Measurements from ENCODE around the gene MARCHF9. TPM values are rescaled to one million over a fixed set of nuclear protein-coding genes. Genes with fewer than 3 reads are reported as not detected.

Gene MARCHF9
- total RNA-seq, 4 donors from 2014 or later: 10.6 to 16.6 (median 12.8) TPM

DNA sequence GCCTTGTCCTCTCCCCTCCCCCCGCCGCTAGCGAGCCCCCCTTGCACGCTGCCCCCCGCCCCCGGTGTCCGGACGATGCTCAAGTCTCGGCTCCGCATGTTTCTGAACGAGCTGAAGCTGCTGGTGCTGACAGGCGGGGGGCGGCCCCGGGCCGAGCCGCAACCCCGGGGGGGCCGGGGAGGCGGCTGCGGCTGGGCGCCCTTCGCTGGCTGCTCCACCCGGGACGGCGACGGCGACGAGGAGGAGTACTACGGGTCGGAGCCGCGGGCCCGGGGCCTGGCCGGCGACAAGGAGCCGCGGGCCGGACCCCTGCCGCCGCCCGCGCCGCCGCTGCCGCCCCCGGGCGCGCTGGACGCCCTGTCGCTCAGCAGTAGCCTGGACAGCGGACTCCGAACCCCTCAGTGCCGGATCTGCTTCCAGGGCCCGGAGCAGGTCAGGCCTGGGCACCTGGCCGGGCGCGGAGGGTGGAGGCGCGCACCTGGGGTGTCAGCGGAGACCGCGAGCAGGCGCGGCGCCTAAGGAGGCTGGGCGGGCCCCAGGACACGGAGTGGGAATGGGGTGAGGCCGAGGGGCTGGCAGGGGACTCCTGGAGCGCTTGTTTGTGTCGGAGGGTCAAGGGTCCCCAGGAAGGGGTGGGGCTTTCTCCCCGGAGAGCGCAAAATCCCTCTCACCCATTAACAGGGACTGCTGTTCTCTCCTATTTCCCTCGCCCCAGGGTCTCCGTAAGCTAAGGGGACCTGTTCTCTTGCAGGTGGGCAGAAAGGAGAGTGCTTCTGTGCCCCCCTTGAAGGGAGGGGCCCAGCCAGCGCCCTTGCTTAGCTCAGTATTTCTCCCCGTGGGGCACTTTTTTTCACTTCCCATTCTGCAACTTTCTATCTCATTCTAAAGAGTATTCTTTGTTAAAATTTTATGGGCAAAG is 810 bp downstream of the MARCHF9 start:
- intact Hi-C loops (cut with DNase I; ENCODE audit: low total_unique reads): no loop called here
- no peak for TF ChIP-seq POLR2A (IDR thresholded peaks at IDR 0.05)
- TF ChIP-seq, protein P1, sequence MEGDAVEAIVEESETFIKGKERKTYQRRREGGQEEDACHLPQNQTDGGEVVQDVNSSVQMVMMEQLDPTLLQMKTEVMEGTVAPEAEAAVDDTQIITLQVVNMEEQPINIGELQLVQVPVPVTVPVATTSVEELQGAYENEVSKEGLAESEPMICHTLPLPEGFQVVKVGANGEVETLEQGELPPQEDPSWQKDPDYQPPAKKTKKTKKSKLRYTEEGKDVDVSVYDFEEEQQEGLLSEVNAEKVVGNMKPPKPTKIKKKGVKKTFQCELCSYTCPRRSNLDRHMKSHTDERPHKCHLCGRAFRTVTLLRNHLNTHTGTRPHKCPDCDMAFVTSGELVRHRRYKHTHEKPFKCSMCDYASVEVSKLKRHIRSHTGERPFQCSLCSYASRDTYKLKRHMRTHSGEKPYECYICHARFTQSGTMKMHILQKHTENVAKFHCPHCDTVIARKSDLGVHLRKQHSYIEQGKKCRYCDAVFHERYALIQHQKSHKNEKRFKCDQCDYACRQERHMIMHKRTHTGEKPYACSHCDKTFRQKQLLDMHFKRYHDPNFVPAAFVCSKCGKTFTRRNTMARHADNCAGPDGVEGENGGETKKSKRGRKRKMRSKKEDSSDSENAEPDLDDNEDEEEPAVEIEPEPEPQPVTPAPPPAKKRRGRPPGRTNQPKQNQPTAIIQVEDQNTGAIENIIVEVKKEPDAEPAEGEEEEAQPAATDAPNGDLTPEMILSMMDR (IDR thresholded peaks at IDR 0.05): no peak

DNA sequence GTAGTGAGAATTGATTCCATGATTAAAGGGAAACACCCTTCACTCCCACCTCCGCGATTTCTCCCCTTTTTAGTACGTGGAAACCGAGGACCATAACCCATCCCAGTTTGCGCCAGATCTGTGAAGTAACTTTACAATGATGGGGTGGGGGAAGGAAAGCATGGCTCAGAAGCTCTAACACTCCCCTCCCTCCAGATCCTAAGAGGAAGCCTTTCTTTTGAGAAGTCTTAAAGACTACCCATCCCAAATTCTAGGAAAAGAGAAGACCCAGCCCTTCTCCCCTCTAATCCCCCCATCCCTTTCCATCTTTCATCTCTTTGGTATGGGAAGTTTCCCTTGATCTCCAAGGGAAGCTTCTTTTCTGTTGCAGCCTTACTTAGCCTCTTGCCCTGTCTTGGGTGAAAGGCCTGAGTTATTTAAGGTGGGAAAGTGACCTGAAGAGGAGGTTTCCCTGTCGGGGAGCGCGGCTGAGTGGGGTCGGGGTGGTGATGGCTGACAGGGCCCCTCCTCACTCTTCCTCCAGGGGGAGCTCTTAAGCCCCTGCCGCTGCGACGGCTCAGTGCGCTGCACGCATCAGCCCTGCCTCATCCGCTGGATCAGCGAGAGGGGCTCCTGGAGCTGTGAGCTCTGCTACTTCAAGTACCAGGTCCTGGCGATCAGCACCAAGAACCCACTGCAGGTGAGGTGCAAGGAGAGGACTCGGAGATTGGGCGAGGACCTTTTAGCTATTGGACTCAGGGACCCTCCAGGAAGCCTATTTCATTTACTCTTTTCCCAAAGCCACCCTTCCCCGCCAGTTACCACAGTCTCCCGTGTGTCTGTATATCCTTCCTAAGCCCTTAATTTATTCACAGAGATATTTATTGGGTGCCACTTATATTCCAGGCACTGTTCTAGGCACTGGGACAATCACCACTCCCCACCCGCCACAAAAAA is 1.8 kb downstream of the MARCHF9 start:
- 51 to 58% methylated on average over 22 of the region's 22 CpGs for WGBS, 2 donors
- TF ChIP-seq, protein P1 (IDR thresholded peaks at IDR 0.05): no peak
- no peak for TF ChIP-seq POLR2A (IDR thresholded peaks at IDR 0.05)
- intact Hi-C loops (cut with DNase I; ENCODE audit: low total_unique reads): no loop called here
- H3K4me3 ChIP-seq (ENCODE audit: low read depth, poor library complexity, severe bottlenecking): no peak overlapping the region
- DNase-seq (ENCODE audit: low spot score in 2 of 2): no peak

More for the DNA sequence above, 810 bp downstream of the MARCHF9 start:
- no peak for DNase-seq (ENCODE audit: low spot score in 2 of 2)
- WGBS, 2 donors: 2 to 15% methylated on average over 8 to 38 of the region's 76 CpGs
- peak overlapping the region; percentile 45 for H3K4me3 ChIP-seq (ENCODE audit: low read depth, poor library complexity, severe bottlenecking)

DNA sequence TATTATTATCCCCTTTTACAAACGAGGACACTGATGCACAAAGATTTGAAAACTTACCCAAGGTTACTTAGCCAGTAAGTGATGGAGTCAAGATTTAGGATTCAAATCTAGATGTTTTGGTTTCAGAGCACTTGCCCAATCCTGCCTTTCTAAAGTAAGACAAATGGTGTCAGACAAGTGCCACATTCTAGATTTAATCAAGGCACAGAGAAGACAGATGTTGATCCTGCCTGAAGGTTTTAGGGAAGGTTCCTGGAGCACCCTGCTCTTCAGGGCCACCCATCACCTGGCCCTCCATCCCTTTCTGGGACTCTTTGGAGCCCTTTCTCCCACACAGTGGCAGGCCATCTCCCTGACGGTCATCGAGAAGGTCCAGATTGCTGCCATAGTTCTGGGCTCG is 2.9 kb downstream of the MARCHF9 start:
- TF ChIP-seq, protein P1 (IDR thresholded peaks at IDR 0.05): no peak
- TF ChIP-seq POLR2A (IDR thresholded peaks at IDR 0.05): no peak
- intact Hi-C loops (cut with DNase I; ENCODE audit: low total_unique reads): no loop called here
- H3K4me3 ChIP-seq (ENCODE audit: low read depth, poor library complexity, severe bottlenecking): no peak overlapping the region
- WGBS, 2 donors: 90 to 94% methylated on average over 4 of the region's 4 CpGs
- no peak for DNase-seq (ENCODE audit: low spot score in 2 of 2)

DNA sequence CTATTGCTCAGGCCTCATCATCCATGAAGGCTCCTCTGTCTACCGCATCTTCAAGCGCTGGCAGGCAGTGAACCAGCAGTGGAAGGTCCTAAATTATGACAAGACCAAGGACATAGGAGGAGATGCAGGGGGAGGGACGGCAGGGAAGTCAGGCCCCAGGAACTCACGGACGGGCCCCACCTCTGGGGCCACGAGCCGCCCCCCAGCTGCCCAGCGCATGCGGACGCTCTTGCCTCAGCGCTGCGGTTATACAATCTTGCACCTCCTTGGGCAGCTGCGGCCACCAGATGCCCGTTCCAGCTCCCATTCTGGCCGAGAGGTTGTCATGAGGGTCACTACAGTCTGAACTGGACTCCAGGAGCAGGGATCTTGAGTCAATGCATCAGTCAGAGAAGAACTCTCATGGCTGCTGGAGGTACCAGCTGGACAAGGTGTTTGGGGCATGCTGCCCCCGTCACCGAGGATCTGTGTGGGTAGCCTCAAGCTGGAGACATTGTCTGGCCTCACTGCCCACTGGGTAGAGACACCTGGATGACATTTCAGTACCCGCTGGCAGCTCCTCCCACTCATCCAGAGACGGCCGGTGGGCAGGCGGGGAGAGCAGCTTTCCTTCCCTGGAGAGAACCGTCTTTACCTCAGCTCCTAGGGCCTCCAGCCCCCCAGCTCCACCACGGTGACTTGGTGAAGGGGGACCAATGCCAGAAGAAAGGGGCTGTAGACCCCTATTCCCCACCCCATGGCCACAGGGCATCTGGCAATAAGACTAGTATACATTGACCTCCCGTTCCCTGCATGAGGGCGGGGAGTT is 3.9 kb downstream of the MARCHF9 start:
- no peak overlapping the region for H3K4me3 ChIP-seq (ENCODE audit: low read depth, poor library complexity, severe bottlenecking)
- WGBS, 2 donors: 88 to 91% methylated on average over 16 to 25 of the region's 25 CpGs
- no peak for DNase-seq (ENCODE audit: low spot score in 2 of 2)
- no peak for TF ChIP-seq POLR2A (IDR thresholded peaks at IDR 0.05)
- TF ChIP-seq, protein P1 (IDR thresholded peaks at IDR 0.05): no peak
- intact Hi-C loops (cut with DNase I; ENCODE audit: low total_unique reads): no loop called here

DNA sequence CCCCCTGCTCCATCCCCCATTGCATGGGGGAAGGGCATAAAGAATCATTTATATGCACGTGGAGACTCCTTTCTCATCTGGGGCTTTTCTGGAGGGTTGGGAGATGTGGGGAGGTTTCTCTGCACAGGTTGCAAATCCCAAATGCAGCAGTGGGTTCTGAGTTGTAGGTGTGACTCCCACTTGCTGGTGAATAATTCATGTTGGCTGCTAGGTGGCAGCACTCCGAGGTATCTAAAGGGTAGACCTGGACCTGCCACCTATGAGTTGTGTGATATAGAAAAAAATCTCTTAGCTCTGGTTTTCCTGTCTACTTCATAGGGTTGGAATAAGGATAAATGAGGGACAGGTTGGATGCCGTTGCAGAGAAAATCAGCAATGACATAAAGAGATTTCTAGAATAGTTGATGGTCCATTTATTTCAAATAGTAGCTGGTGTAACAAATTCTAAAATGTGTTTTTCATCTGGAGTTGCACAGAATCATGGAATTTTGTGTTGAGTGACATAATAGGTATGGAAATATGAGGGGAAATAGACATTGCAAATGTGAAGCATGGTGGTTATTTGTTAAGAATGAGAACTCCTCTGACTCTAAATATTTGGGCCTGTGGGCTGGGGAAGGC is 4.6 kb downstream of the MARCHF9 start:
- no peak overlapping the region for H3K4me3 ChIP-seq (ENCODE audit: low read depth, poor library complexity, severe bottlenecking)
- TF ChIP-seq, protein P1 (IDR thresholded peaks at IDR 0.05): no peak
- 31 to 35% methylated on average over 3 of the region's 3 CpGs for WGBS, 2 donors
- intact Hi-C loops (cut with DNase I; ENCODE audit: low total_unique reads): no loop called here
- DNase-seq (ENCODE audit: low spot score in 2 of 2): no peak

Measured in lower leg skin (tissue), 4 donors.